ENCODE data around the gene BHLHE23.

DNA sequence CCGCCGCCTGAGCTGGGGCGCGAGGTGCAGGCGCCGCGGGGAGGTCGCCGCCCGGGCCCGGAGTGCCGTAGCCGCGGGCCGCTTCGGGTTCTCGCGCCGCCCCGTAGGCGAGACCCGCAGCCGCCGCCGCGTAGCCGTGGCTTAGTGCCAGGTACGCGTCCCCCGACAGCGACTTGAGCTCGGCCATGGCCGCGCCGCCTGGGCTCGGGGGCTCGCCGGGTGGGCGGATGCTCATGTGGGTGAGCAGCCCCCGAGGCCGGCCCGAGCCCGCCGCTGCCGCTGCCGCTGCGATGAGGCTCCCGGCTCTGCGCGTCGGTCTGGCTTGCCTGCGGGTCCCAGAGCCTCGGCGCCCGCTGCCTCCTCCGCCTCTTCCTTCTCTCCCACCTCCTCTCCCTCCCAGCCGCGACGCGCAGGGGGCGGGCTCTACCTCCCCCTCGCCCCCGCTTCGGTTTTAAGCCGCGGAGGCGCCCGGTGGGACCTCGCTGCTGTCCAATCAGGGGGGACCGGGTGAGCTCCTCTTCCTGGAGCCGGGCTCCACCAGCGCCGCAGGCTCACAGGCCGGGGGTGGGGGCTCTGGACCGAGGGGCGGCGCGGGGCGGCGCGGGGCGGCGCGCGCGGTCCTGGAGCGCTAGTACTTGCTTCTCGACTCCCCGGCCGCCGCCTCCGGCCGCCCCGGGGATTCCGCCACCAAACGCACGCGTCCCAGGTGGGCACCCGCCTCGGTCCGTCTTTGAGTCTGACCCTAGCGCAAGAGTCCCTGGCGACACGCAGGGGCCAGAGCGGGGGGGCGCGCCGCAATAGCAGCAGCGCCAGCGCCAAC, at the start of gene BHLHE23:
- TF ChIP-seq, protein P1, sequence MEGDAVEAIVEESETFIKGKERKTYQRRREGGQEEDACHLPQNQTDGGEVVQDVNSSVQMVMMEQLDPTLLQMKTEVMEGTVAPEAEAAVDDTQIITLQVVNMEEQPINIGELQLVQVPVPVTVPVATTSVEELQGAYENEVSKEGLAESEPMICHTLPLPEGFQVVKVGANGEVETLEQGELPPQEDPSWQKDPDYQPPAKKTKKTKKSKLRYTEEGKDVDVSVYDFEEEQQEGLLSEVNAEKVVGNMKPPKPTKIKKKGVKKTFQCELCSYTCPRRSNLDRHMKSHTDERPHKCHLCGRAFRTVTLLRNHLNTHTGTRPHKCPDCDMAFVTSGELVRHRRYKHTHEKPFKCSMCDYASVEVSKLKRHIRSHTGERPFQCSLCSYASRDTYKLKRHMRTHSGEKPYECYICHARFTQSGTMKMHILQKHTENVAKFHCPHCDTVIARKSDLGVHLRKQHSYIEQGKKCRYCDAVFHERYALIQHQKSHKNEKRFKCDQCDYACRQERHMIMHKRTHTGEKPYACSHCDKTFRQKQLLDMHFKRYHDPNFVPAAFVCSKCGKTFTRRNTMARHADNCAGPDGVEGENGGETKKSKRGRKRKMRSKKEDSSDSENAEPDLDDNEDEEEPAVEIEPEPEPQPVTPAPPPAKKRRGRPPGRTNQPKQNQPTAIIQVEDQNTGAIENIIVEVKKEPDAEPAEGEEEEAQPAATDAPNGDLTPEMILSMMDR (IDR thresholded peaks at IDR 0.05): no peak
- TF ChIP-seq POLR2A (IDR thresholded peaks at IDR 0.05) (no peak), POLR2AphosphoS5 (IDR thresholded peaks at IDR 0.05) (no peak)
